Activated T-cell treated with anti-CD3 and anti-CD28 coated beads, Interleukin-2, amount 50 U/mL, for 24 hours (primary cell): ENCODE results near the gene ATP5F1A.

Experiments
- DNase-seq: peaks from one replicate; pipeline ENCODE4 v3.0.0-alpha.2; 2020
- H3K27ac Mint-ChIP-seq: 2 replicates; pipeline ENCODE4 v1.8.0; 2020; ENCODE audit warnings: mild to moderate bottlenecking, mixed read lengths
- H3K27me3 Mint-ChIP-seq: 2 replicates; pipeline ENCODE4 v1.8.0; 2020; ENCODE audit warnings: mixed read lengths
- H3K36me3 Mint-ChIP-seq: 2 replicates; pipeline ENCODE4 v1.8.0; 2020; ENCODE audit warnings: low read depth, mixed read lengths
- H3K4me1 Mint-ChIP-seq: 2 replicates; pipeline ENCODE4 v1.8.0; 2020; ENCODE audit warnings: low read depth, mixed read lengths
- H3K4me3 Mint-ChIP-seq: 2 replicates; pipeline ENCODE4 v1.8.0; 2020; ENCODE audit warnings: mild to moderate bottlenecking, moderate library complexity, mixed read lengths
- H3K9me3 Mint-ChIP-seq: 2 replicates; pipeline ENCODE4 v1.8.0; 2020; ENCODE audit warnings: mixed read lengths

The ATP5F1A gene

DNA sequence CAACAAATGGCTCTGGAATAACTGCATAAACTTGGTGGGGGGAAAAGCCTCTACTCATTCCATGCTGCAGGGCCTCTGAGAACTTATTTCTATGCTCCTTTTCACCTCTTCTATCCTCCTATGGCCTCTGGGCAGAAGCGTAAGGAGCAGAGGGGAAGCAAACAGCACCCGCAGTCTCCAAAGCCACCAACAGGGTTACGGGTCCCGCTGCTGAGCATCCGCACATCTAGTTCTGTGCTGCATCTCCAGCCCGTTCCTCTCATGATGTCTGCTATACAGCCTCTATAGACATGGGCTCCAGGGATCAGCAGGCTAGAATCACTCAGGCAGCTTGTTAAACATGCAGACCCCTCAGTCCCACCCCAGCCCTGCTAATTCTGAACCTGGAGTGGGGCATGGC is 52.0 kb downstream of the ATP5F1A start:
- H3K27ac Mint-ChIP-seq = no peak overlapping the region
- no peak overlapping the region for H3K4me3 Mint-ChIP-seq
- H3K36me3 Mint-ChIP-seq = no peaks in the 10 kb centered on the region
- no peak for DNase-seq
- peaks cover 2% of the 10 kb centered on the region for H3K9me3 Mint-ChIP-seq
- peaks cover 32% of the 10 kb centered on the region for H3K4me1 Mint-ChIP-seq
- H3K27me3 Mint-ChIP-seq = no peaks in the 10 kb centered on the region

DNA sequence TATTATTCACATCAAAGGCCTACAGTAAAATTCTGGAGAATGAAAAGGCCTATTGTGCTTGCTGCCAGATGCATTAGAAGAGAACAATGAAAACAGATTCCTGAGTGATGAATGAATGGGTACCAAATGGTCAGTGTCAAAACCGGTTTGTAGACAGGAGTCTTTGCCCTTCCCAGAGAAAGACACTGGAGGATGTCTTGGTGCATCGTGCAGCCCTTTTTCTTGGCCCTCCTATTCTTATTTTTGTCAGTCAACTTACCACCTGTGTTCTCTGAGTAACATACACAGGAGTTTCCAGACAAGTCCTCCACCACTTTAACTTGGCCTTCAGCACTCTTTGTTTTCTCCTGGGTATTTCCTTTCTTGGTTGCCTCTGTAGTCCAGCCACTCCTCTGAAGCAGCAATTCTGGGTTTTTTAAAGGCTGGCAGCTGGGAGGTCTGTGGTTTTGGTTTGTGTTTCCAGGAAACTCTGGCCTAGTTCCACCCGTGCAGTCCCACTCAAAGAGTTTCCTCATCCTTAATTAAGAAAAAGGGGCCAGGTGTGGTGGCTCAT is 55.4 kb downstream of the ATP5F1A start:
- H3K4me1 Mint-ChIP-seq = peaks cover 50% of the 10 kb centered on the region
- no peaks in the 10 kb centered on the region for H3K27me3 Mint-ChIP-seq
- H3K27ac Mint-ChIP-seq = peak overlapping the region; percentile 24
- peaks cover 2% of the 10 kb centered on the region for H3K9me3 Mint-ChIP-seq
- no peak for DNase-seq
- H3K36me3 Mint-ChIP-seq = peaks cover 22% of the 10 kb centered on the region
- peak overlapping the region; percentile 13 for H3K4me3 Mint-ChIP-seq

DNA sequence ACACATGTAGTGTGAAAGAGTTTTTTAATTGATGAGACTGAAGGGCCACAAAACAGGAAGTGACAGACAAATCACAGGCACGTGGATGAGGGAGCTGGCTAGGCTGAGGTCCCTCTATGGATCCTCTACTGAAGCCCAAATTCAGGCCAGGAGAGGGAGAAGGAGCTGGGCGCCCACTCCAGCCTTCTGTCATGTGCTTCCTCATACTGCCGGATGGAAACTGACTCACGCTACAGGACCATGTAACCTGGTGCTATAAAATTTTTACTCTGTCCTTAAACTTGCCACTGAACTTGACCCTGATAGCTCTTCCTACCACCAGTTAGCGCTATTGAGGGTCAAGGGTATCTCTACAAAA is 57.4 kb downstream of the ATP5F1A start:
- no peak overlapping the region for H3K4me3 Mint-ChIP-seq
- peaks cover 2% of the 10 kb centered on the region for H3K9me3 Mint-ChIP-seq
- no peaks in the 10 kb centered on the region for H3K27me3 Mint-ChIP-seq
- peaks cover 43% of the 10 kb centered on the region for H3K4me1 Mint-ChIP-seq
- no peak for DNase-seq
- H3K27ac Mint-ChIP-seq = peak overlapping the region; percentile 55
- H3K36me3 Mint-ChIP-seq = peaks cover 24% of the 10 kb centered on the region

DNA sequence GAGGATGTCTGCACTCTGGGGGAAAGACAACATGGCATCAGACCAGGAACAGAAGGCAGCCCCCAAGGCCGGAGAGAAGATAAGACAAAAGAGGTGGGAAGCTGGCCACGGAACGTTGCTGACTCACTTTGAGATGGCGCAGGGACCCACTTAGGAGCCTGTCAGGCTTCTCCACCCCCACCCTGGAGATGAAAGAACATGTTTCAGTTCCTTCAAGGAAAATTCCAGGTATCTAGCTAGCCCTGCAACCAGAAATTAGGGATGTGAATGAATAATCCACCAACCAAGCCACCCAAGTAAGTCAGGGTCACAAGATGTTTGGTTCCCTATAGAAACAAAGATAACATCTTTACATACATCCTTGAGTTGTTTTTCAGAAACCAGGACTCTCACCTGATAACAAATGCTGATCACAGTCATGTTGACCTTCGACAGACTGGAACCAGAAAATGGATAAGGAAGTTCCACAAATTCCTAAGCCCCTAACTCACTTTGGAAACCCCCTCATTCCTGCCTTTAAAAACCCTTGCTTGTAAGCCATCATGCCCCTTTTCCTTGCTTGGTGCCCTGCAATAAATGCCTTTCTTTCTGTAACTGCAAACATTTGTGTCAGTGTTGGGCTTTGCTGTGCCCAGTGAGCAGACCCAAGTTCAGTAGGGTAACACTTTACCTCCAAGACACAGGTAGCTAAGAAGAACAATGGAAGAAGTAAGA is 57.9 kb downstream of the ATP5F1A start:
- peaks cover 29% of the 10 kb centered on the region for H3K36me3 Mint-ChIP-seq
- peaks cover 2% of the 10 kb centered on the region for H3K9me3 Mint-ChIP-seq
- no peak overlapping the region for H3K4me3 Mint-ChIP-seq
- H3K27ac Mint-ChIP-seq = peak overlapping the region; percentile 28
- H3K4me1 Mint-ChIP-seq = peaks cover 43% of the 10 kb centered on the region
- no peaks in the 10 kb centered on the region for H3K27me3 Mint-ChIP-seq
- DNase-seq = no peak

DNA sequence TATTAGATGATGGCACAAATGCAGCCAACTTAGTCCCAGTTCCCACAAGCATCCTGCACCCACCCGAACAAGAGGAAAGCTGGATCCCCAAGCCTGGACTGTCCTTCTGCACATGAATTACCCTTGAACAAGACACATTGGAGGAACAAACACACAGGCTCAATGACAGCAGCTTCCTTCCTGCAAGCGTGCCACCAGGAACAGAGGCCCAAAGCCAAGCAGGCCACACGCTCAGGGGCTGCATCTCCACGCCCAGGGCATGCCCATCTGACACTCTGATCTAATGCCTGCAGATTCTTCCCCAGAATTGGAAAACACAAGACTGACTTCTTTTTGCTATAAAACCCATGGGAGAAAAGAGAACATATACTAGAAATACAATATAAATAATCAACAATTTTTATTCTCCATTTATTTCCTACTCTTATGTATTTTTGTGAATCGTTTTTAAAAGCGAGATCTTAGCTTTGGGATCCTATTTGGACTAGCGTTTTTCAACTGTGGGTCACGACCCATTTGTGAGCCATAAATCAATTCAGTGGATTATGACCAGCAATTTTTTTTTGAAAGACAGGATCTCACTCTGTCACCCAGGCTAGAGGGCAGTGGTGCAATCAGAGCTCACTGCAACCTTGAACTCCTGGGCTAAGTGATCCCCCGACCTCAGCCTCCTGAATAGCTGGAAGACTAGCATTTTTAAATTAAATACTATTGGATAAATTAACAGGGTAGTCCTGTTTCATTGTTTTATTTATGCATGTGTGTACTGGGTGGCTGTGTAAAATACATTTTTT is 60.4 kb downstream of the ATP5F1A start:
- Mint-ChIP-seq H3K27me3 (no peaks in the 10 kb centered on the region), H3K27ac (no peak overlapping the region), H3K9me3 (no peaks in the 10 kb centered on the region), H3K36me3 (peaks cover 40% of the 10 kb centered on the region), H3K4me1 (peaks cover 36% of the 10 kb centered on the region), H3K4me3 (no peak overlapping the region)
- no peak for DNase-seq

DNA sequence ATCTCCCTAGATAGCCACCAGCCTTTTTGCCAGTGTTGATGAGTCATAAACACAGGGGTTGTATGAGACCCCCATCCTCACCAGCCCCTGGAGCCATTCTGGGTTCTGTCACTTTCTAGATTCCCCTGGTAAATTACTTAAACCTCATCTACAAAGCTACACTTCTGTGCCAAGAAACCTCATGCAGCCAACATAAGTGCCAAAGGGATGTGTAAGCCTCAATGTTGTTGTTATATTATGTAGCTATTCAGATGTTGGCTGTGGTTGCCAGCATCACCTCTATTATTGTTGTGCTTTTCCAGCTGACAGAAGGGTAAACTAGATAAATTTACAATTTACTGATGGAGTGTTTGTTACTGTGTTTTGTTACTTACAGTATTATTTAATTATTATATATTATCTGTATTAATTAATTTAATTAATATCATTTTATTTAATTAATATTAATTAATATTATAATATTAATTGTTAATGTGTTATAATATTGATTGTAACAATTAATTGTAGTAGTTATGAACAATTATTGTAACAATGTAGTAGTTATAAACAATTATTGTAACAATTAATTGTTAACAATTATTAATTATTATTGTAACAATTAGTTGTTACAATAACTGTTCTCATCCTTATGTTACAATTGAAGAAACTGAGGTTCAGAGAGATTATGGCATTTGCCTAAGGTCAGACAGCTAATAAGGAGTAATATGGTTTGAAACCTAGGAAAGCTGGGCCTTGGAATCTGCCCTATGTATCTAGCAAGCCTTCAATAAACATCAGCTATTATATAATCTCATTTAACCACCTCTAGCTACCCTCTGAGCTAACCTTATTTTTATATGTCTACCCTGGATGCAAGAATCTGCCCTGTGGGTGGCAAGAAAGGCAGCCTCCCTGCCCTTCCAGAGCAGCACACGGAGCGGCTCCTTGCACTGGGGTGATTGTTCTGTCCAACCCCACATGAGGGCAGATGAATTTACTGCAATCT is 62.1 kb downstream of the ATP5F1A start:
- Mint-ChIP-seq H3K27me3 (no peaks in the 10 kb centered on the region), H3K36me3 (peaks cover 45% of the 10 kb centered on the region), H3K27ac (no peak overlapping the region), H3K4me3 (no peak overlapping the region), H3K9me3 (no peaks in the 10 kb centered on the region), H3K4me1 (peaks cover 23% of the 10 kb centered on the region)
- DNase-seq = no peak

DNA sequence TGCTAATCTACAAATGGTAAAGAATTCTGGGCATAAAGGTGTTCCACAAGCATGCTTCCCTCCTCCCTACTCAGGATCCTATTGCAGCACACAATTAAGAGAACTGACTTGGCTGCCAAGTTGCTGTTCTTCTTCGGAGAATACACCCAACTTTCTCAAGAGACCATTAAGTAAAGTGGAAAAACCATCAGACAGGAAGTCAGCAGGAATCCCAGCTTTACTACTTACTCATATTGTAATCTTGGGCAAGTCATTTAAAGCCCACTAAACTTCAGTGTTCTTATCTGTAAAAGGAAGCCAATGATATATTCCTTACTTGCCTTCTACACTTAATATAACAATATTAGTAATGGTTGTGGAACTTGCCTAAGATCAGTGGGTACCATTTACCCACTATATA is 63.9 kb downstream of the ATP5F1A start:
- no peak for DNase-seq
- Mint-ChIP-seq H3K27ac (no peak overlapping the region), H3K9me3 (no peaks in the 10 kb centered on the region), H3K4me3 (no peak overlapping the region), H3K36me3 (peaks cover 41% of the 10 kb centered on the region), H3K4me1 (peaks cover 7% of the 10 kb centered on the region), H3K27me3 (no peaks in the 10 kb centered on the region)

DNA sequence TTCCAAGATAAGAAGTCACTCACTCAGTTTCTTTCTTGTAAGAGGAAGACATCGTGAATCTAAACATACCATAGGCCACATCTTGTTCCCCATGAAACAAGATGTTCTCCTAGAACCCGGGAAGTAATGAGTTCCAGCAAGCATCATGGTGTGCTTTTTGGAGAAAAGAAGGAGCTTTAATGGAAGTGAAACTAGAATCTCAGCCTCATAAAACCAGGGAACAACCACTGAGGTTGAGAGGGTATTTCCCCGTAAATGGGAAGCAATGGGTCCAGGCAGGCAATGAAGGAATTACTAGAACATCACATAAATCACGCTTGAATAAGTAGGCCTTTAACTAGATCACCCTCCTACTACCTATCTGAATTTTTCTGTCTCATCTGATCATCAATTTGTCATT is 66.4 kb downstream of the ATP5F1A start:
- Mint-ChIP-seq H3K9me3 (no peaks in the 10 kb centered on the region), H3K27ac (no peak overlapping the region), H3K27me3 (peaks cover 10% of the 10 kb centered on the region), H3K4me1 (peaks cover 23% of the 10 kb centered on the region), H3K36me3 (peaks cover 36% of the 10 kb centered on the region), H3K4me3 (no peak overlapping the region)
- no peak for DNase-seq
